Stimulated activated CD4-positive, alpha-beta T cell treated with anti-CD3 and anti-CD28 coated beads, Interleukin-12 subunit alpha, Interleukin-12 subunit beta, amount 100 ng/mL, for 24 hours (primary cell): ENCODE data around the gene ZNF732.
"Not testable (repeated sequence)": the region's sequence is repeated elsewhere in the genome, so short reads cannot be mapped to it uniquely, and the experiment has no call there.

ENCODE experiments used
- DNase-seq, 2 experiments: peaks; one replicate each; pipeline ENCODE4 v3.0.0-alpha.2; 2020; ENCODE audit warnings: low read depth in 2 of 2

The ZNF732 gene

DNA sequence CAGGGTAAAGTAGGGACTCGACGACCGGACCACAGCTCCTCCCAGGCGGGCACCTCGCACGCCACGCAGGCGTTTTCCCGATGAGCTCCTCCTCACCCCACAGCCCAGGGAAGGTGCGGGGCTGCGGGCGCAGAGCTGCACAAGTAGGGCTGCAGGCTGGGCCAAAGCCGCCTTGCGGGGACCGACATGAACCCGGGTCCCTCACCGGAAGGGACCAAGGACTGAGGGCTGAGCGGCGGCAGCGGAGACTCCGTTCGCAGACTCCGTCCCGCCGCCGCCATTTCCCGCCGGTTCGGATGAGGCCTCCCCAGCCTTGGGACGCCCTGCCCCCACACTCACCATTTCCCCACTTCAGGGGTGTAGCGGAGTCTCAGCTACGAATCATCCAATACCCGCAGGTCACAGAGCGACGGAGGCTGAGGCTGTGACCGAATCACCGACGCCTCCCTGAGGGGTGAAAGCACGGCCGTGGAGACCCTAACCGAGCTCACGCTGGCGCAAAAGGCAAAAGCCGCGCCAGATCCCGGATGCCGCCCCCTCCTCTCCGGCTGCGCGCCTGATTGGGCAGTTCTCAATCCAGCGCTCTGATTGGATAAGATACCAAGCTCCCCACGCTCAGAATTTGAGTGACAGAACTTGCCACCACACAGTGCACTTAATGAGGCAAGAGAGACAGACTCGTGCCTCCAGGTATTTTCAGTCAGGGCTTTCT, at the start of gene ZNF732:
ZNF732 (minus strand) TSS at position 506 of the 712 bp plus-strand sequence; CDS start at position 342, 164 bp downstream.
- no peak for DNase-seq

GRCh38 chr4:340011-340410, 34.7 kb upstream of the ZNF732 start:
- no peak for DNase-seq

- no peak for DNase-seq
Measured at GRCh38 chr4:338759-339097, 33.5 kb upstream of the ZNF732 start.

DNA sequence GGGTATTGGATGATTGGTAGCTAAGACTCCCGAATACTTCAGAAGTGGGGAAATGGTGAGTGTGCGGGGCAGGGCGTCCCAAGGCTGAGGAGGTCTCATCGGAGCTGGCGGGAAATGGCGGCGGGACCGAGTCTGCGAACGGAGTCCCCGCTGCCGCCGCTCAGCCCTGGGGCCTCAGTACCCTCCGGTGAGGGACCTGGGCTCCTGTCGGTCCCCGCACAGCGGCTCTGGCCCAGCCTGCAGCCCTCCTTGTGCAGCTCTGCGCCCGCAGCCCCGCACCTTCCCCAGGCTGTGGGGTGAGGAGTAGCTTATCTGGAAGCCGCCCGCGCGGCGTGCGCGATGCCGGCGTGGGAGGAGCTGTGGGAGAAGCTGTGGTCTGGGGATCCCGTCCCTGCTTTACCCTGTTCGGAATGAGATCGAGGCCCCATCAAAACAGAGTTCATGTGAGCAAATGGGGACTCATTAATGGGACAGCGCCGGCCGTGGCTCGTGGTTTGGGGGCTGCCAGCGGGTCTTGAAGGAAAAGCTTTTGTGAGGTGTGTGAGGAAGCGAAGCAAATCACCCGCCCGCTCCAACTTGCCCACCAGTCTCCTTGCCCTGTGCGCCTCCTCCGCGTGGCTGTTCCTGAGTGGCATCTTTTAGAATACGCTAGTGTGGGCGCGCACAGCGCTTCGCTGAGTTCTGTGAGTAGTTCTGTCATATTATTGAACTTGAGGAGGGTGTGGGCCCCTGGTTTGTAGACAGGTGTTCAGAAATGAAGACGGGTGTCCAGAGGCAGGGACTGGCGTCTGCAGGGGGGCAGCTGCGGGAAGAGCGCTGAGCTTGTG, 32.9 kb upstream of the ZNF732 start:
- DNase-seq, result peak; percentile 31 to 36

DNA sequence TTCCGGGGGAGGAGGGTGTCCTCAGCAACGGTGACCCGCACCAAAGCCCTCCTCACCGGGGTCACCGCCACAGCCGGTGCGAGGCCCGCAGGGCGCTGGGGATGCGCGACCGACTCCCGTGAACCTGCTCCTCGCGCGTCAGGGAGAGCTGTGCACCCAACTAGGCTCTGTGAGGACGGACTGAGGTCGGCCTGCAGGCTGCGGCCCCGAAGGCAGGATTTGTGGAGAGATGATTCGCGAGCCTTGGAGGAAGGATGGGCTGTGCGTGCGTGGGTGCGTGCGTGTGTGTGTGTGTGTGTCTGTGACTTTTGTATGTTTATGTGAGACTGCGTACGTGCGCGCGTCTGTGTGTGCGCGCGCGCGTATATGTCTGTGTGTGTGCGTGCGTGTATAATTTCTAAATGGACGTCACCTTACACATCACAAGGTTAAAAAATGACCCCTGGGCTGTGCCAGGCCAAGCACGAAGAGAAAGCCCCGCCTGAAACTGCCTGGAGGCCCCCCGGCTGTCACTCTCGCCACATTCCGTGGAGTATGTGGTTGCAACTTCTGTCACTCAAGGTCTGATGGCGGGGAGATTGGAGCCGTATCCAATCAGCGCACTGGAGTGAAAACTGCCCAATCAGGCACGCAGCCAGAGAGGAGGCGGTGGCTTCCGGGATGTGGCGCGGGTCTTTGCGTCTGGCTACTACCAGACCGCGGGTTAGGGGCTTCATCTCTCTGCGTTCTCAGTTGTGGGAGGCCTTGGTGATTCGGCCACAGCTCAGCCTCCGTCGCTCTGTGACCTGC, 32.1 kb upstream of the ZNF732 start, which contains the start of gene ZNF141:
ZNF141 (plus strand) TSS at position 672 of the 789 bp plus-strand sequence. CDS start 170 bp downstream, outside the sequence.
- peak; percentile 83 for DNase-seq

DNA sequence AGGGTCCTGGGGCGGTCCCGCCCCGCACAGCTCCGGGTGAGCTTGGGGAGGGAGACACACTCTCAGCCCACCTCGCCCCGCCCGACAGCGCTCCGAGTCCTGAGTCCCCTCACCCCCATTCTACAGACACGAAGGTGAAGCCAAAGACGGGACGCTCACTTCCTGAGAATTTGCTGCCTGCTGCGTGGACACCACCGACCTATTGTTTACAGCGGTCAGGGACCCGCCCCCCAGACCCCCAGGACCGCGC, 31.5 kb upstream of the ZNF732 start:
- DNase-seq, result peak in 1 of 2 experiments; percentile 2

- DNase-seq, result no peak
Measured at GRCh38 chr4:336099-336892, 31.0 kb upstream of the ZNF732 start.

DNA sequence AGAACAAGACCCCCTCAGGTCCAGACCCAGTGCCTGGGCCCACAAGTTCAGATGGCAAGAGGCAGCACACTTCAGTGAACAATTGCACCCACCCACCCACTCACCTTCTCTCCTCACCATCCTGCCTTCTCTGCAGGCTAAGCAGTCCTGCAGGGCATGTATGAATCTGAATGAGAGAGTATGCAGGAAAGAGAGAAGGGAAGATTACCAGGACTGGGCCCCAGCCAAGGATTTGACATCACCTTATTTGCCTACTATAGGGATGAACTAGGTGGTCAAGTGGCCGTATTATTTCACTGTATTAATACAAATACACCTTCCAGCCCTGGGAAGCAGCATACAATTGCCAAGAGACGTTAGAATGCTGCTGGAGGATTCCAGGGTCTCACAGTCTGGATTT, 30.2 kb upstream of the ZNF732 start:
- DNase-seq, result no peak

DNA sequence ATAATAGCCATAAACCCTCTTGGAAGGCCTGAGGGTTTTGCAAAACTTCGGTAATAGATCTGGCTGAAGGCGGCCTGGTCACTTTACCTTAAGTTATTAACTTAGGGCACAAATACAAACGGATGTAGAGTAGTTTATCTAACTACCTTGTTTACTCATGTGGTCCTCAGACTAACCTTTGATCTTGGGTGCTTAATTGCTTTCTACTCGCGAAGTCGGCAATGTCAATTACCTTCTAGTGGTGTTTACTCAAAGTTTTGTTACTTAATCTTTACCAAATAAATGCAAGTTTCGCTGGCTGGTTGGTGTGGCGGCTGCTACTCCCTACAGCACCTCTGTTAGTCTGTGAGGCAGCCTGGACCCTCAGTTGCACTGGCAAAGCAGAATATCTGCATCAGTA, 23.5 kb upstream of the ZNF732 start:
- DNase-seq, result no peak

DNA sequence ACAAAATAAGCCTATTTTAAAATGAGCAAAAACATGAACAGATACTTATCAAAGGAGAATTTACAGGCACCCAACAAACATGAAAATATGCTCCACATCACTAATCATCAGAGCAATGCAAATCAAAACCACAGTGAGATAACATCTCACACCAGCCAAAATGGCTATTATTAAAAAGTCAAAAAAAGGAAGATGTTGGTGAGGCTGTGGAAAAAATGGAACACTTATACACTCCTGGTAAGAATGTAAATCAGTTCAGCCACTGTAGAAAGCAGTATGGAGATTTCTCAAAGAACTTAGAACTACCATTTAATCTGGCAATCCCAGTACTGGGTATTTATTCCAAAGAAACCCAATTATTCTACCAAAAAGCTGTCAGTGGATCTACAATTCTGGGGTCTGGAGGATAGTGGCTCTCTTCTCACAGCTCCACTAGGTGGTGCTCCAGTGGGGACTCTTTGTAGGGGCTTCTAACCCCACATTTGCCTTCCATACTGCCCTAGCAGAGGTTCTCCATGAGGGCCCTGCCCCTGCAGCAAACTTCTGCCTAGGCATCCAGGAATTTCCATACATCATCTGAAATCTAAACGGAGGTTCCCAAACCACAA, 9.1 kb upstream of the ZNF732 start:
- no peak for DNase-seq

GRCh38 chr4:309807-310206, 4.5 kb upstream of the ZNF732 start:
- DNase-seq, result no peak

DNA sequence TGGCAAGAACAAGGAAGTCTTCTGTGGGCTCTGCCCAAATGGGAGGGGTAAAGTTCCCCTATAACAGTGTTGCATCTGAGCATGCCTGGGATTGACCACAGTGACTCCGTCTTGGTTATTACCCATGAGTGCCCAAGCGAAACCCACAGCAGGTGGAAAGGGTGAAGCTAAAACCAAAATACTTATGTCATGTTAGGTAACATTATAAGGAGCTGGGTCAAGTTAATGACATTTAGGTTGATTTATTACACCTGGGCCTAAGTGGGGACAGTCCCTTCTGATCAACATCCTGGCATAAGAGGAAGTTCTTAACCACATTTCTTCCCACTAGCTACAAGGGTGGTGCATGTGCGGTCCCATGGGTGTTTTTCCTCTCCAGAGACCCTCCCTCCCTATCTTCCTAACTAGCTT, 1.3 kb upstream of the ZNF732 start:
- DNase-seq, result no peak

DNA sequence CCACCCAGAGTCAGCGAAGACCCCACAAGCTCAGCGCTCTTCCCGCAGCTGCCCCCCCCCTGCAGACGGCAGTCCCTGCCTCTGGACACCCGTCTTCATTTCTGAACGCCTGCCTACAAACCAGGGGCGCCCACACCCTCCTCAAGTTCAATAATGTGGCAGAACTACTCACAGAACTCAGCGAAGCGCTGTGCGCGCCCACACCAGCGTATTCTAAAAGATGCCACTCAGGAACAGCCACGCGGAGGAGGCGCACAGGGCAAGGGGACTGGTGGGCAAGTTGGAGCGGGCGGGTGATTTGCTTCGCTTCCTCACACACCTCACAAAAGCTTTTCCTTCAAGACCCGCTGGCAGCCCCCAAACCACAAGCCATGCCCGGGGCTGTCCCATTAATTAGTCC, 758 bp downstream of the ZNF732 start:
- DNase-seq, result not testable (repeated sequence)

- no peak for DNase-seq
Measured at GRCh38 chr4:302381-302780, 2.9 kb downstream of the ZNF732 start.

GRCh38 chr4:294732-295131, 10.5 kb downstream of the ZNF732 start:
- DNase-seq, result no peak

GRCh38 chr4:288891-289290, 16.4 kb downstream of the ZNF732 start:
- no peak for DNase-seq

DNA sequence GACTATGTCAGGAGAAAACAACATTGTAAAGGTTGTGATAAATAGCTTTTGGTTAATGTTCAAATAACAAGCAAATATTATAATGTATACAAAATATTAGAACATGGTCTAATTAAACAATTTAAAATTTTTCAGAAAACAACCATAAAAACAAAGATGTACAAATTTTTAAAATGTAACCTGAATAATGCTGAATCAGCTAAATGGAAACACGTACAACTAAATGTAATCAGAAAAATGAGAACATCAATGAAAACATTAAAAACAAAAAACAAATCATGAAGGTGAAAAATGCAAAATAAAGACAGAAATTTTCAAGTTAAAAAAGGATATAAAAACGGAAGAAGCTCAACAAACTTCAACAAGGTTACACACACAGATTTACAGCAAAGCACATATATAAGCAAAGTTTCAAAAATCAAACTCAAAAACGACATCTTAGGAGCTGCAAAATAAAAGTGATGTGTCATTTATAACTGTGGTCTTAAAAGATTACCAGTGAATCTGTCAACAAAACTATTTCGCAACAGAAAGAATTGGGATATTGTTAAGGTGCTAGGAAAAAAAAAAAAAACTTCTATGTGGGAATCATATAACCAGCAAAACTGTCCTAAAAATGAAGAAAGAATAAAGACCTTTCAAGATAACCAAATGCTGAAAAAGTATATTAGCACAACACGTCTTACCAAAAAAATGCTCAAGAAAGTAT, 31.8 kb downstream of the ZNF732 start:
- DNase-seq, result no peak

DNA sequence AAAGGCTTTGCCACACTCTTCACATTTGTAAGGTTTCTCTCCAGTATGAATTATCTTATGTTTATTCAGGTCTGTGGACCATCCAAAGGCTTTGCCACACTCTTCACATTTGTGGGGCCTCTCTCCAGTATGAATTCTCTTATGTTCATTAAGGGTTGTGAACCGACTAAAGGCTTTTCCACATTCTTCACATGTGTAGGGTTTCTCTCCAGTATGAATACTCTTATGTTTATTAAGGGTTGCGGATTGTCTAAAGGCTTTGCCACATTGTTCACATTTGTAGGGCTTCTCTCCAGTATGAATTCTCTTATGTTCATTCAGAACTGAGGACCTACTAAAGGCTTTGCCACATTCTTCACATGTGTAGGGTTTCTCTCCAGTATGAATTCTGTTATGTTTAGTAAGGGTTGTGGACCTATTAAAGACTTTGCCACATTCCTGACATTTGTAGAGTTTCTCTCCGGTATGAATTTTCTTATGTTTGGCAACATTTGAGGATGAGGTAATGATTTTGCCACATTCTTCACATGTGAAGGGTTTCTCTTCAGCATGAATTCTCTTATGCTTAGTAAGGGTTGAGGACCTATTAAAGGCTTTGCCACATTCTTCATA, 33.7 kb downstream of the ZNF732 start:
- no peak for DNase-seq

GRCh38 chr4:259240-259639, 46.0 kb downstream of the ZNF732 start:
- not testable (repeated sequence) for DNase-seq

- no peak for DNase-seq
Measured at GRCh38 chr4:256492-256891, 48.8 kb downstream of the ZNF732 start.
